CD14-positive monocyte (primary cell): ENCODE results near the gene SNAI1. TPM values are rescaled to one million over a fixed set of nuclear protein-coding genes. Genes with fewer than 3 reads are reported as not detected.

Experiments
- DNase-seq, 3 donors: peaks; one replicate each; pipeline ENCODE4 v3.0.0-alpha.2; 2011 to 2022
- H2AFZ ChIP-seq: 2 replicates; pipeline ENCODE4 v1.6.0; 2012; ENCODE audit warnings: mild to moderate bottlenecking, low read depth, low read length, inconsistent platforms; ENCODE audit not compliant: insufficient read depth, poor library complexity, severe bottlenecking
- H3K27ac ChIP-seq, 2 donors: 1 replicate in 1 of 2; 2 replicates in 1 of 2; pipeline ENCODE4 v1.5.1; 2012 to 2013; ENCODE audit warnings: low read length in 2 of 2, control low read depth in 1 of 2, inconsistent platforms in 1 of 2, low read depth in 1 of 2, mild to moderate bottlenecking in 1 of 2
- H3K27me3 ChIP-seq, 2 donors: one replicate each; pipeline versions ENCODE4 v1.6.0 to v1.6.1; 2011 to 2013; ENCODE audit warnings: low read length in 2 of 2; ENCODE audit not compliant: control insufficient read depth in 2 of 2, insufficient read depth in 2 of 2
- H3K36me3 ChIP-seq, 2 donors: replicated peaks in 1 of 2; 1 replicate in 1 of 2; 2 replicates in 1 of 2; pipeline versions ENCODE4 v1.5.1 to v1.6.1; 2012 to 2013; ENCODE audit warnings: low read length in 2 of 2, control low read depth in 1 of 2, inconsistent platforms in 1 of 2, mild to moderate bottlenecking in 1 of 2; ENCODE audit not compliant: insufficient read depth in 2 of 2, control insufficient read depth in 1 of 2
- H3K4me1 ChIP-seq, 2 donors: 1 replicate in 1 of 2; 2 replicates in 1 of 2; pipeline versions ENCODE4 v1.5.1 to v1.6.1; 2012 to 2013; ENCODE audit warnings: low read length in 2 of 2, control low read depth in 1 of 2, inconsistent platforms in 1 of 2, mild to moderate bottlenecking in 1 of 2, moderate library complexity in 1 of 2; ENCODE audit not compliant: insufficient read depth in 2 of 2, control insufficient read depth in 1 of 2
- H3K4me2 ChIP-seq: replicated peaks from 2 replicates; pipeline ENCODE3; 2012; ENCODE audit warnings: low read length, moderate library complexity, mild to moderate bottlenecking; ENCODE audit not compliant: poor library complexity, severe bottlenecking; ENCODE audit errors: extremely low read depth
- H3K4me3 ChIP-seq, 3 experiments: fragments of 200-600 bp in 1 of 3; sonication (generic) in 1 of 3; replicated peaks in 1 of 3; 1 replicate in 2 of 3; 2 replicates in 1 of 3; pipeline ENCODE4 v1.5.1; 2011 to 2013; ENCODE audit warnings: low read length in 3 of 3, mild to moderate bottlenecking in 3 of 3, control low read depth in 2 of 3, low read depth in 2 of 3, inconsistent platforms in 1 of 3, moderate library complexity in 1 of 3
- H3K79me2 ChIP-seq: 2 replicates; pipeline ENCODE4 v1.6.0; 2012; ENCODE audit warnings: mild to moderate bottlenecking, control low read depth, inconsistent platforms, low read length, moderate library complexity; ENCODE audit not compliant: insufficient read depth
- H3K9ac ChIP-seq: 2 replicates; pipeline ENCODE4 v1.6.0; 2017; ENCODE audit warnings: low read length, mild to moderate bottlenecking; ENCODE audit not compliant: insufficient read depth, poor library complexity, severe bottlenecking
- H3K9me3 ChIP-seq, 2 donors: replicated peaks in 1 of 2; 1 replicate in 1 of 2; 2 replicates in 1 of 2; pipeline versions ENCODE4 v1.5.1 to v1.6.1; 2012 to 2013; ENCODE audit warnings: low read length in 2 of 2, control low read depth in 1 of 2; ENCODE audit not compliant: control insufficient read depth in 1 of 2, insufficient read depth in 1 of 2
- H4K20me1 ChIP-seq: 2 replicates; pipeline ENCODE4 v1.6.0; 2012; ENCODE audit warnings: mild to moderate bottlenecking, low read length, control low read depth, moderate library complexity; ENCODE audit not compliant: insufficient read depth
- H3K27ac Mint-ChIP-seq, 7 donors: one replicate each; pipeline ENCODE4 v1.8.0; 2020; ENCODE audit warnings: mild to moderate bottlenecking in 7 of 7, mixed read lengths in 7 of 7, moderate library complexity in 6 of 7, inconsistent platforms in 2 of 7
- H3K27me3 Mint-ChIP-seq, 3 donors: one replicate each; pipeline ENCODE4 v1.8.0; 2021 to 2022; ENCODE audit warnings: low read depth in 3 of 3, mild to moderate bottlenecking in 3 of 3, mixed read lengths in 3 of 3, moderate library complexity in 3 of 3, inconsistent platforms in 1 of 3
- H3K36me3 Mint-ChIP-seq, 2 donors: one replicate each; pipeline ENCODE4 v1.8.0; 2020; ENCODE audit warnings: mixed read lengths in 2 of 2, inconsistent platforms in 1 of 2, mild to moderate bottlenecking in 1 of 2
- H3K4me1 Mint-ChIP-seq: one replicate; pipeline ENCODE4 v1.8.0; 2020; ENCODE audit warnings: mild to moderate bottlenecking, mixed read lengths
- H3K4me3 Mint-ChIP-seq, 2 donors: one replicate each; pipeline ENCODE4 v1.8.0; 2020; ENCODE audit warnings: mild to moderate bottlenecking in 2 of 2, mixed read lengths in 2 of 2, moderate library complexity in 1 of 2
- H3K9me3 Mint-ChIP-seq, 7 donors: one replicate each; pipeline ENCODE4 v1.8.0; 2020 to 2022; ENCODE audit warnings: mixed read lengths in 7 of 7, mild to moderate bottlenecking in 6 of 7, moderate library complexity in 6 of 7, inconsistent platforms in 2 of 7
- WGBS: methylation state at CpG from one replicate; pipeline ENCODE4 v1.1.5; 2013; ENCODE audit warnings: missing lambda C conversion rate; ENCODE audit not compliant: insufficient coverage; 5-methylcytosine and 5-hydroxymethylcytosine counted together
- intact Hi-C, 2 donors: fragments of 100-400 bp; cut with micrococcal nuclease; formaldehyde crosslinking; loops; one replicate each; pipeline versions ENCODE4 v1.15.0 to v1.15.1; 2023
- polyA plus RNA-seq, 3 donors: library from polyadenylated mRNA; depleted of rRNA in 1 of 3; unstranded in 2 of 3; stranded (reverse) in 1 of 3; fragments of 300-500 nt in 2 of 3; fragments of >200 nt in 1 of 3; fragmentation: Illumina TruSeq in 2 of 3; gene quantifications; 1 replicate in 2 of 3; 2 replicates in 1 of 3; pipeline ENCODE4 v1.2.3, GENCODE V29; 2012 to 2021
- TF ChIP-seq, protein P1 (sequence below): fragments of 200-600 bp; IDR thresholded peaks from one replicate; pipeline ENCODE4 v1.8.0; 2022; ENCODE audit warnings: antibody characterized with exemption, mild to moderate bottlenecking

The SNAI1 gene
- polyA plus RNA-seq, 3 donors: 2.4 to 181 (median 2.6) TPM

DNA sequence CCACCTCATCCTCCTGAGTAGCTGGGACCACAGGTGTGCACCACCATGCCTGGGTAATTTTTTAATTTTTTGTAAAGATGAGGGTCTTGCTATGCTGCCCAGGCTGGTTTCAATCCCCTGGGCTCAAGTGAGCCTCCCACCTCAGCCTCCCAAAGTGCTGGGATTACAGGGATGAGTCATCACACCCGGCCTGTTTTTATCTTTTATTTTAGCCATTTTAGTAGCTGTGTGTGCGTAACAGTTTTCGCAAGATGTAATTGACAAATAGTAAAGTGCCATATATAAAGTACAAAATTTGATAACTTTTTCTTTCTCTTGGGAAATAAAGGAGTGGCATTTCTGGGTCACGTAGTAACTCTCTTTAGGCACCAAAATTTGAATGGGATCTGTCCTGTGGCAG lies 21.4 kb downstream of the SNAI1 start:
- Mint-ChIP-seq H3K4me1 (peaks cover 66% of the 10 kb centered on the region), H3K9me3 (peaks cover 0 to 4% (median 0%) of the 10 kb centered on the region in 7 donors), H3K27me3 (peaks cover 0 to 4% (median 2%) of the 10 kb centered on the region in 3 donors), H3K36me3 (peaks cover 0 to 1% of the 10 kb centered on the region in 2 donors), H3K27ac (peak overlapping the region; percentile 91 to 99 (median 96)), H3K4me3 (no peak overlapping the region)
- peaks cover 77 to 78% of the 10 kb centered on the region in 2 donors for H3K4me1 ChIP-seq
- no peaks in the 10 kb centered on the region for H3K36me3 ChIP-seq
- DNase-seq: peak; percentile 80 to 90 (median 89)
- no CpG with 5 or more reads among the region's 4 CpGs for WGBS
- H3K27me3 ChIP-seq: no peaks in the 10 kb centered on the region
- peak overlapping the region; percentile 70 to 90 for H3K27ac ChIP-seq
- no peak overlapping the region for H3K4me3 ChIP-seq
- no peaks in the 10 kb centered on the region for H3K79me2 ChIP-seq
- TF ChIP-seq, protein P1, sequence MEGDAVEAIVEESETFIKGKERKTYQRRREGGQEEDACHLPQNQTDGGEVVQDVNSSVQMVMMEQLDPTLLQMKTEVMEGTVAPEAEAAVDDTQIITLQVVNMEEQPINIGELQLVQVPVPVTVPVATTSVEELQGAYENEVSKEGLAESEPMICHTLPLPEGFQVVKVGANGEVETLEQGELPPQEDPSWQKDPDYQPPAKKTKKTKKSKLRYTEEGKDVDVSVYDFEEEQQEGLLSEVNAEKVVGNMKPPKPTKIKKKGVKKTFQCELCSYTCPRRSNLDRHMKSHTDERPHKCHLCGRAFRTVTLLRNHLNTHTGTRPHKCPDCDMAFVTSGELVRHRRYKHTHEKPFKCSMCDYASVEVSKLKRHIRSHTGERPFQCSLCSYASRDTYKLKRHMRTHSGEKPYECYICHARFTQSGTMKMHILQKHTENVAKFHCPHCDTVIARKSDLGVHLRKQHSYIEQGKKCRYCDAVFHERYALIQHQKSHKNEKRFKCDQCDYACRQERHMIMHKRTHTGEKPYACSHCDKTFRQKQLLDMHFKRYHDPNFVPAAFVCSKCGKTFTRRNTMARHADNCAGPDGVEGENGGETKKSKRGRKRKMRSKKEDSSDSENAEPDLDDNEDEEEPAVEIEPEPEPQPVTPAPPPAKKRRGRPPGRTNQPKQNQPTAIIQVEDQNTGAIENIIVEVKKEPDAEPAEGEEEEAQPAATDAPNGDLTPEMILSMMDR: no peak
- H3K9ac ChIP-seq: peak overlapping the region; percentile 35
- H3K4me2 ChIP-seq: peak overlapping the region; percentile 8
- H2AFZ ChIP-seq: no peak overlapping the region
- intact Hi-C loops: loop anchor here in 1 of 2 donors (5.0 kb wide), 1 partner anchor 43 kb away; no protein-coding TSS in a partner anchor
- no peaks in the 10 kb centered on the region for H3K9me3 ChIP-seq
- no peaks in the 10 kb centered on the region for H4K20me1 ChIP-seq

DNA sequence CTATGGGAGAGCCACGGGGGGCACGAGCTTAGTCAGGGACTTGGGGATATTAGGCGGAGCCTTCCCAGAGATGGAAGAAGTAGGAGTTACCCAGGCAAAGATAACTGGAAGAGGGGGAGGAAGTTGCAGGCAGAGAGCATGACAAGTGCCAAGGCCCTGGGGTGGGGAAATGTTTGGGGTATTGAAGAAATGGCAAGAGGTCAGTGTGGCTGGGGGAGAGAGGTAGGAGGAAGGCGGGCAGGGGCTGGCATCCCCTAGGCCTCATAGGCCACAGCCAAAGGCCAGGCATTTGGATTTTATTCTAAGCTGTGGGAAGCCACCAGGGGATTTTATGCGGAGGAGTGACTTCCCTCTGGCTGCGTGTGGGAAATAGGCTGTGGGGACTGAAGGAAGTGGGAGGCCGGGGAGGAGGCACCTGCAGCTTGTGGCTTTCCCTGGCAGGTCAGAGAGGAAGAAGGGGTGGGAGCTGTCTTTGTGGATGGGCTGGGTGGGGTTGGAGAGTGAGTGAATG lies 22.7 kb downstream of the SNAI1 start:
- peaks cover 64 to 65% of the 10 kb centered on the region in 2 donors for H3K4me1 ChIP-seq
- H4K20me1 ChIP-seq: no peaks in the 10 kb centered on the region
- peaks cover 61% of the 10 kb centered on the region for H3K4me1 Mint-ChIP-seq
- H3K9me3 ChIP-seq: no peaks in the 10 kb centered on the region
- 24% methylated on average over 7 of the region's 7 CpGs for WGBS
- no peak overlapping the region for H2AFZ ChIP-seq
- TF ChIP-seq, protein P1: no peak
- H3K27ac ChIP-seq: peak overlapping the region; percentile 56 to 90
- no peak overlapping the region for H3K9ac ChIP-seq
- peak overlapping the region in 1 of 3 experiments; percentile 16 for H3K4me3 ChIP-seq
- peaks cover 0 to 8% of the 10 kb centered on the region in 2 donors for H3K27me3 ChIP-seq
- H3K36me3 Mint-ChIP-seq: peaks cover 0 to 1% of the 10 kb centered on the region in 2 donors
- peak in 2 of 3 donors; percentile 57 to 84 for DNase-seq
- H3K27ac Mint-ChIP-seq: peak overlapping the region; percentile 91 to 99 (median 96)
- peak overlapping the region in 1 of 2 donors; percentile 51 for H3K4me3 Mint-ChIP-seq
- peaks cover 0 to 6% (median 0%) of the 10 kb centered on the region in 7 donors for H3K9me3 Mint-ChIP-seq
- H3K79me2 ChIP-seq: no peaks in the 10 kb centered on the region
- H3K36me3 ChIP-seq: no peaks in the 10 kb centered on the region
- peaks cover 2 to 15% (median 5%) of the 10 kb centered on the region in 3 donors for H3K27me3 Mint-ChIP-seq
- peak overlapping the region; percentile 12 for H3K4me2 ChIP-seq
- intact Hi-C loops: no loop called here
